ENCODE results near the gene AQP9. TPM values are rescaled to one million over a fixed set of nuclear protein-coding genes. Genes with fewer than 3 reads are reported as not detected.

Gene AQP9
- total RNA-seq, 6 experiments from 2014 or later = 72.9 to 350 (median 156) TPM

GRCh38 chr15:58135511-58136174 lies 2.5 kb upstream of the AQP9 start:
- DNase-seq (no peak), ATAC-seq (no peak)
- WGBS (ENCODE audit: insufficient coverage, low coverage, low lambda C conversion rate, missing lambda C conversion rate) = 71% methylated on average over 2 of the region's 2 CpGs
- no peaks in the 10 kb centered on the region for H3K9me3 ChIP-seq
- intact Hi-C loops (cut with DNase I) = no loop called here
- H3K4me1 ChIP-seq = peaks cover 0 to 11% (median 3%) of the 10 kb centered on the region in 4 donors
- TF ChIP-seq CTCF (IDR thresholded peaks at IDR 0.05) (no peak), POLR2A (IDR thresholded peaks at IDR 0.05) (no peak)
- no peak overlapping the region for H3K4me3 ChIP-seq
- H3K27me3 ChIP-seq = no peaks in the 10 kb centered on the region
- H3K36me3 ChIP-seq = no peaks in the 10 kb centered on the region
- H3K27ac ChIP-seq = no peak overlapping the region

GRCh38 chr15:58136731-58137130 lies 1.4 kb upstream of the AQP9 start:
- no peak for ATAC-seq

GRCh38 chr15:58137686-58138085 lies 495 bp upstream of the AQP9 start:
- H3K36me3 ChIP-seq = no peaks in the 10 kb centered on the region
- peak overlapping the region in 1 of 3 donors; percentile 35 for H3K27ac ChIP-seq
- H3K9me3 ChIP-seq = peaks cover 0 to 1% (median 0%) of the 10 kb centered on the region in 4 donors
- H3K4me3 ChIP-seq = peak overlapping the region in 1 of 3 donors; percentile 59
- WGBS (ENCODE audit: insufficient coverage, low coverage, low lambda C conversion rate, missing lambda C conversion rate) = 45% methylated on average over 1 of the region's 1 CpG
- intact Hi-C loops (cut with DNase I) = no loop called here
- ATAC-seq = no peak
- TF ChIP-seq POLR2A (IDR thresholded peaks at IDR 0.05) = no peak
- TF ChIP-seq CTCF (IDR thresholded peaks at IDR 0.05) = no peak
- no peaks in the 10 kb centered on the region for H3K27me3 ChIP-seq
- DNase-seq = no peak
- H3K4me1 ChIP-seq = peaks cover 0 to 18% (median 7%) of the 10 kb centered on the region in 4 donors

More at GRCh38 chr15:58136731-58137130, 1.4 kb upstream of the AQP9 start:
- Histone ChIP-seq H3K4me1 (peaks cover 0 to 11% (median 3%) of the 10 kb centered on the region in 4 donors), H3K27ac (peak overlapping the region in 1 of 3 donors; percentile 35), H3K9me3 (no peaks in the 10 kb centered on the region), H3K27me3 (no peaks in the 10 kb centered on the region), H3K36me3 (no peaks in the 10 kb centered on the region), H3K4me3 (no peak overlapping the region)
- intact Hi-C loops (cut with DNase I) = no loop called here
- TF ChIP-seq CTCF (IDR thresholded peaks at IDR 0.05) (no peak), POLR2A (IDR thresholded peaks at IDR 0.05) (no peak)
- no peak for DNase-seq
- 100% methylated on average over 1 of the region's 1 CpG for WGBS (ENCODE audit: insufficient coverage, low coverage, low lambda C conversion rate, missing lambda C conversion rate)

GRCh38 chr15:58139276-58139988 lies 1.3 kb downstream of the AQP9 start:
- H3K27ac ChIP-seq = peak overlapping the region; percentile 88 to 92 (median 92)
- peak overlapping the region; percentile 32 to 62 (median 59) for H3K4me3 ChIP-seq
- H3K9me3 ChIP-seq = peaks cover 0 to 1% (median 0%) of the 10 kb centered on the region in 4 donors
- ATAC-seq (peak in 2 of 4 donors; percentile 6 to 14), DNase-seq (no peak)
- TF ChIP-seq CTCF (IDR thresholded peaks at IDR 0.05) (no peak), POLR2A (IDR thresholded peaks at IDR 0.05) (no peak)
- peaks cover 0 to 35% (median 14%) of the 10 kb centered on the region in 4 donors for H3K4me1 ChIP-seq
- no peaks in the 10 kb centered on the region for H3K27me3 ChIP-seq
- intact Hi-C loops (cut with DNase I) = no loop called here
- peaks cover 0 to 5% (median 0%) of the 10 kb centered on the region in 4 donors for H3K36me3 ChIP-seq
- WGBS (ENCODE audit: insufficient coverage, low coverage, low lambda C conversion rate, missing lambda C conversion rate) = 14% methylated on average over 5 of the region's 5 CpGs
